Tibial nerve (tissue), 4 donors: Measurements from ENCODE around the gene SIGLEC14.

Experiments
- EP300 ChIP-seq, 2 donors: sonication (generic); formaldehyde crosslinking; IDR thresholded peaks; one replicate each; pipeline ENCODE4 v1.6.1; 2017; ENCODE audit warnings: antibody characterized with exemption in 2 of 2, mild to moderate bottlenecking in 1 of 2
- TF ChIP-seq, protein P1 (sequence below), 5 experiments: fragments of 200-600 bp in 3 of 5; fragments of 450-650 bp in 2 of 5; sonication (generic) in 3 of 5; IDR thresholded peaks; one replicate each; pipeline ENCODE4 v1.5.1; 2016 to 2019; ENCODE audit warnings: antibody characterized with exemption in 5 of 5, mild to moderate bottlenecking in 3 of 5, moderate library complexity in 2 of 5

DNA sequence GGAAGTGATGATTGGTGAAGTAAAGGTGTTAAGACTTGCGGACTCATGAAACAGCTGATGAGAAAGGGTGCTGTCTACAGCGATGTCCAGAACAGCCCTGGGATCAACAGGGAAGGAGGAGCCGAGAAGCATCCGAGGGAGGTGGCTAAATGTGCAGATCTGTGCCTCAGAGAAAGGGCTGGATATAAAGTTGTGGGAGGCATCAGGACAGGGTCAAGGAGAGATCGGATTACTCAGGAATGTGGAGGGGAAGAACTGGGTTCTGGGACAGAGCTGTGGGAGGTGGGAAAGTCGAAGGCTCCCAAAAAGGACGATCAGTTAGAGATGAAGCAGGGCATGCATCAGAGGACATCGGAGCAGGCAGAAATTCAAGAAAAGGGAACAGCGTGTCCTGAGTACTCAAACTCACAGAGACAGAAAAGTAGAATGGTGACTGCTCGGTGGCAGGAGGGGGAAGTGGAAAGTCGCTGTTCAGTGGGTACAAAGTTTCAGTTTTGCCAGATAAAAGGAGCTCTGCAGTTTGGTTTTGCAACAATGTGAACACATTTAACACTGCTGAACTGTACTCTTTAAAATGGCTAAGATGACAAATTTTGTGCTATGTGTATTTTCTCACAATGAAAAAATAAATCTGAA, 1.9 kb downstream of the SIGLEC14 start:
- no peak for TF ChIP-seq EP300 (IDR thresholded peaks at IDR 0.05)
- TF ChIP-seq, protein P1, sequence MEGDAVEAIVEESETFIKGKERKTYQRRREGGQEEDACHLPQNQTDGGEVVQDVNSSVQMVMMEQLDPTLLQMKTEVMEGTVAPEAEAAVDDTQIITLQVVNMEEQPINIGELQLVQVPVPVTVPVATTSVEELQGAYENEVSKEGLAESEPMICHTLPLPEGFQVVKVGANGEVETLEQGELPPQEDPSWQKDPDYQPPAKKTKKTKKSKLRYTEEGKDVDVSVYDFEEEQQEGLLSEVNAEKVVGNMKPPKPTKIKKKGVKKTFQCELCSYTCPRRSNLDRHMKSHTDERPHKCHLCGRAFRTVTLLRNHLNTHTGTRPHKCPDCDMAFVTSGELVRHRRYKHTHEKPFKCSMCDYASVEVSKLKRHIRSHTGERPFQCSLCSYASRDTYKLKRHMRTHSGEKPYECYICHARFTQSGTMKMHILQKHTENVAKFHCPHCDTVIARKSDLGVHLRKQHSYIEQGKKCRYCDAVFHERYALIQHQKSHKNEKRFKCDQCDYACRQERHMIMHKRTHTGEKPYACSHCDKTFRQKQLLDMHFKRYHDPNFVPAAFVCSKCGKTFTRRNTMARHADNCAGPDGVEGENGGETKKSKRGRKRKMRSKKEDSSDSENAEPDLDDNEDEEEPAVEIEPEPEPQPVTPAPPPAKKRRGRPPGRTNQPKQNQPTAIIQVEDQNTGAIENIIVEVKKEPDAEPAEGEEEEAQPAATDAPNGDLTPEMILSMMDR (IDR thresholded peaks at IDR 0.05), result no peak
